Measurements from ENCODE around the gene IMMT.

IMMT gene

GRCh38 chr2:86170449-86170848 is 24.8 kb downstream of the IMMT start:
- no peak overlapping the region for H3K4me3 ChIP-seq (ENCODE audit: low read length)
- no peak for DNase-seq (ENCODE audit: low read depth)
- TF ChIP-seq, protein P1, sequence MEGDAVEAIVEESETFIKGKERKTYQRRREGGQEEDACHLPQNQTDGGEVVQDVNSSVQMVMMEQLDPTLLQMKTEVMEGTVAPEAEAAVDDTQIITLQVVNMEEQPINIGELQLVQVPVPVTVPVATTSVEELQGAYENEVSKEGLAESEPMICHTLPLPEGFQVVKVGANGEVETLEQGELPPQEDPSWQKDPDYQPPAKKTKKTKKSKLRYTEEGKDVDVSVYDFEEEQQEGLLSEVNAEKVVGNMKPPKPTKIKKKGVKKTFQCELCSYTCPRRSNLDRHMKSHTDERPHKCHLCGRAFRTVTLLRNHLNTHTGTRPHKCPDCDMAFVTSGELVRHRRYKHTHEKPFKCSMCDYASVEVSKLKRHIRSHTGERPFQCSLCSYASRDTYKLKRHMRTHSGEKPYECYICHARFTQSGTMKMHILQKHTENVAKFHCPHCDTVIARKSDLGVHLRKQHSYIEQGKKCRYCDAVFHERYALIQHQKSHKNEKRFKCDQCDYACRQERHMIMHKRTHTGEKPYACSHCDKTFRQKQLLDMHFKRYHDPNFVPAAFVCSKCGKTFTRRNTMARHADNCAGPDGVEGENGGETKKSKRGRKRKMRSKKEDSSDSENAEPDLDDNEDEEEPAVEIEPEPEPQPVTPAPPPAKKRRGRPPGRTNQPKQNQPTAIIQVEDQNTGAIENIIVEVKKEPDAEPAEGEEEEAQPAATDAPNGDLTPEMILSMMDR (IDR thresholded peaks at IDR 0.05; ENCODE audit: insufficient read depth, low read depth, low read length, missing control alignments) = no peak

DNA sequence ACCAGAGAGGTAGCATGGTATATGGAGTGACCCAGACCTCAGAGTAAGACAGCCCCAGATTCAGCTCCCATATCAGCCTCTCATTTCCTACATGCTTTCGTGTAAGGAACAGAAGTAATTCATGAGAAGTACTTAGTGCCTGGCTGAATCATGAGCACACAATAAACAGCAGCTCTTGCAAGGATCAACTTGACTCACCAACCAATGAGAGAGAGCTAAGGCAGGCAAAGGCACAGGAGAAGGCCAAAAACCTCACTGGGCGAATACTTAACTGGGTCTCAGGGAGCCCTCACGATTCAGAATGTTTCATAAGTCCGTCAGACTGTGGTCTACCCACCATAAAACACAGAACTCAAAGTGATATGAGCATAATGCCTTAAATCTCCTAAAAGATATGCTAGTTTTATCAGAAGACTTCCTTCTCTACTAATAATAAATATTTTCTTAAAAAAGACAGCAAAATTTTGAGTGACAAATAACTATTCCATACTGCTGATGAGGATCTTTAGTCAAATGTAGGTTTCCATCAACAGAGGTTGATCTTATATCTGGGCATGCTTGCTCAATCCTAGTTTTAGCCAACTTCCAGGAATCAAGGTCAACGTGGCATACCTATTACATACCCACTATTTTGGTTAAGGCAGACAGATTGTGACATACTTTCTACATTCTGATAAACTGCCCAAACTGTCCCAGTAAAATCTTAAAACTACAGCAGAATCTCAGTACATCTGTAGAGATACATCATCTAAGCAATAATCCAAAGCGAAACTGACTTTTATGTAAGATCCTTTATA is 34.9 kb downstream of the IMMT start:
- TF ChIP-seq, protein P1 (IDR thresholded peaks at IDR 0.05; ENCODE audit: insufficient read depth, low read depth, low read length, missing control alignments) = no peak
- H3K4me3 ChIP-seq (ENCODE audit: low read length) = no peak overlapping the region
- no peak for DNase-seq (ENCODE audit: low read depth)

DNA sequence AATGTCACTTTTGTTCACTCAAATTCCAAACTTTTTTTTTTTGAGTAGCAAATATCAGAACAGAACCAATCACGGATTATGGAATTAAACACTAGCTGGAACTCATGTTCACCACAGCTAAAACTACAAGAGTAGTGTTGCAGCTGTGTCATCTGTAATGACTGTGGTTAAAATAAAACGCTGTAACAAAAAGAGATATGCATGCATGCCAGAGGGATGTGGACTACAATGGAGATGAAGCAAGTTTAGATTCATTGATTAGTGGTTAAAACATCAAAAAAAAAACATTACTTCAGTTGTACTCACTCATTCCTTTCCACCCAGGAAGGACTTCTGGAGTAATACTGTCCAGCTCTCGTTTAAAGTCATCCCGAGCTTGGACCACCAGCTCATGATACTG is 37.0 kb downstream of the IMMT start:
- DNase-seq (ENCODE audit: low read depth) = no peak
- H3K4me3 ChIP-seq (ENCODE audit: low read length) = no peak overlapping the region
- TF ChIP-seq, protein P1 (IDR thresholded peaks at IDR 0.05; ENCODE audit: insufficient read depth, low read depth, low read length, missing control alignments) = no peak

- TF ChIP-seq, protein P1 (IDR thresholded peaks at IDR 0.05; ENCODE audit: insufficient read depth, low read depth, low read length, missing control alignments) = no peak
- no peak for DNase-seq (ENCODE audit: low read depth)
- no peak overlapping the region for H3K4me3 ChIP-seq (ENCODE audit: low read length)
These were observed 38.2 kb downstream of the IMMT start for GRCh38 chr2:86157009-86157556.

- TF ChIP-seq, protein P1 (IDR thresholded peaks at IDR 0.05; ENCODE audit: insufficient read depth, low read depth, low read length, missing control alignments) = no peak
- H3K4me3 ChIP-seq (ENCODE audit: low read length) = no peak overlapping the region
- no peak for DNase-seq (ENCODE audit: low read depth)
These were observed 44.8 kb downstream of the IMMT start for GRCh38 chr2:86150502-86150901.

DNA sequence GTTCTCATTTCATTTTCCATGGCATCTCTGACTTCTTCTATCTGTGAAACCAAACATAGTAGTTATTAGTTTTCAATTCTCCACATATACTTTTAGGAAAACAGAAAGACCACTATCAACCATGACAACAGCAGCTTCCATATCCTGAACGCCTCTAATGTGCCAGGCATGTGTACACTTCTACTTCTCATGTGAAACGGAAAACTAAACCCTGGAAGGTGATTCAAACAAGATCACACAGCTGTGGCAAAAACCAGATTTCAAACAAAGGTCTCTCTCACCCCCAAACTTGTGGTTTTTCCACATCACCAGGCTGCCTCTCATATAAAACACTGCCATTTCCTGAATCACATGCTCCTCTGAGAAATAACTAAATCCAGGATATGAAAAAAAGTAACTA is 47.5 kb downstream of the IMMT start:
- TF ChIP-seq, protein P1 (IDR thresholded peaks at IDR 0.05; ENCODE audit: insufficient read depth, low read depth, low read length, missing control alignments) = no peak
- DNase-seq (ENCODE audit: low read depth) = no peak

More for the DNA sequence above, 47.5 kb downstream of the IMMT start:
- H3K4me3 ChIP-seq (ENCODE audit: low read length) = no peak overlapping the region

Measured in epithelial cell of esophagus (primary cell).